CD14-positive monocyte (primary cell): ENCODE measurements around the gene LRRN2. TPM values are rescaled to one million over a fixed set of nuclear protein-coding genes. Genes with fewer than 3 reads are reported as not detected.

ENCODE experiments used
- DNase-seq, 3 donors: peaks; one replicate each; pipeline ENCODE4 v3.0.0-alpha.2; 2011 to 2022
- H2AFZ ChIP-seq: 2 replicates; pipeline ENCODE4 v1.6.0; 2012; ENCODE audit warnings: mild to moderate bottlenecking, low read depth, low read length, inconsistent platforms; ENCODE audit not compliant: insufficient read depth, poor library complexity, severe bottlenecking
- H3K27ac ChIP-seq, 2 donors: 1 replicate in 1 of 2; 2 replicates in 1 of 2; pipeline ENCODE4 v1.5.1; 2012 to 2013; ENCODE audit warnings: low read length in 2 of 2, control low read depth in 1 of 2, inconsistent platforms in 1 of 2, low read depth in 1 of 2, mild to moderate bottlenecking in 1 of 2
- H3K27me3 ChIP-seq, 2 donors: one replicate each; pipeline versions ENCODE4 v1.6.0 to v1.6.1; 2011 to 2013; ENCODE audit warnings: low read length in 2 of 2; ENCODE audit not compliant: control insufficient read depth in 2 of 2, insufficient read depth in 2 of 2
- H3K36me3 ChIP-seq, 2 donors: replicated peaks in 1 of 2; 1 replicate in 1 of 2; 2 replicates in 1 of 2; pipeline versions ENCODE4 v1.5.1 to v1.6.1; 2012 to 2013; ENCODE audit warnings: low read length in 2 of 2, control low read depth in 1 of 2, inconsistent platforms in 1 of 2, mild to moderate bottlenecking in 1 of 2; ENCODE audit not compliant: insufficient read depth in 2 of 2, control insufficient read depth in 1 of 2
- H3K4me1 ChIP-seq, 2 donors: 1 replicate in 1 of 2; 2 replicates in 1 of 2; pipeline versions ENCODE4 v1.5.1 to v1.6.1; 2012 to 2013; ENCODE audit warnings: low read length in 2 of 2, control low read depth in 1 of 2, inconsistent platforms in 1 of 2, mild to moderate bottlenecking in 1 of 2, moderate library complexity in 1 of 2; ENCODE audit not compliant: insufficient read depth in 2 of 2, control insufficient read depth in 1 of 2
- H3K4me2 ChIP-seq: replicated peaks from 2 replicates; pipeline ENCODE3; 2012; ENCODE audit warnings: low read length, moderate library complexity, mild to moderate bottlenecking; ENCODE audit not compliant: poor library complexity, severe bottlenecking; ENCODE audit errors: extremely low read depth
- H3K4me3 ChIP-seq, 3 experiments: fragments of 200-600 bp in 1 of 3; sonication (generic) in 1 of 3; replicated peaks in 1 of 3; 1 replicate in 2 of 3; 2 replicates in 1 of 3; pipeline ENCODE4 v1.5.1; 2011 to 2013; ENCODE audit warnings: low read length in 3 of 3, mild to moderate bottlenecking in 3 of 3, control low read depth in 2 of 3, low read depth in 2 of 3, inconsistent platforms in 1 of 3, moderate library complexity in 1 of 3
- H3K79me2 ChIP-seq: 2 replicates; pipeline ENCODE4 v1.6.0; 2012; ENCODE audit warnings: mild to moderate bottlenecking, control low read depth, inconsistent platforms, low read length, moderate library complexity; ENCODE audit not compliant: insufficient read depth
- H3K9ac ChIP-seq: 2 replicates; pipeline ENCODE4 v1.6.0; 2017; ENCODE audit warnings: low read length, mild to moderate bottlenecking; ENCODE audit not compliant: insufficient read depth, poor library complexity, severe bottlenecking
- H3K9me3 ChIP-seq, 2 donors: replicated peaks in 1 of 2; 1 replicate in 1 of 2; 2 replicates in 1 of 2; pipeline versions ENCODE4 v1.5.1 to v1.6.1; 2012 to 2013; ENCODE audit warnings: low read length in 2 of 2, control low read depth in 1 of 2; ENCODE audit not compliant: control insufficient read depth in 1 of 2, insufficient read depth in 1 of 2
- H4K20me1 ChIP-seq: 2 replicates; pipeline ENCODE4 v1.6.0; 2012; ENCODE audit warnings: mild to moderate bottlenecking, low read length, control low read depth, moderate library complexity; ENCODE audit not compliant: insufficient read depth
- H3K27ac Mint-ChIP-seq, 7 donors: one replicate each; pipeline ENCODE4 v1.8.0; 2020; ENCODE audit warnings: mild to moderate bottlenecking in 7 of 7, mixed read lengths in 7 of 7, moderate library complexity in 6 of 7, inconsistent platforms in 2 of 7
- H3K27me3 Mint-ChIP-seq, 3 donors: one replicate each; pipeline ENCODE4 v1.8.0; 2021 to 2022; ENCODE audit warnings: low read depth in 3 of 3, mild to moderate bottlenecking in 3 of 3, mixed read lengths in 3 of 3, moderate library complexity in 3 of 3, inconsistent platforms in 1 of 3
- H3K36me3 Mint-ChIP-seq, 2 donors: one replicate each; pipeline ENCODE4 v1.8.0; 2020; ENCODE audit warnings: mixed read lengths in 2 of 2, inconsistent platforms in 1 of 2, mild to moderate bottlenecking in 1 of 2
- H3K4me1 Mint-ChIP-seq: one replicate; pipeline ENCODE4 v1.8.0; 2020; ENCODE audit warnings: mild to moderate bottlenecking, mixed read lengths
- H3K4me3 Mint-ChIP-seq, 2 donors: one replicate each; pipeline ENCODE4 v1.8.0; 2020; ENCODE audit warnings: mild to moderate bottlenecking in 2 of 2, mixed read lengths in 2 of 2, moderate library complexity in 1 of 2
- H3K9me3 Mint-ChIP-seq, 7 donors: one replicate each; pipeline ENCODE4 v1.8.0; 2020 to 2022; ENCODE audit warnings: mixed read lengths in 7 of 7, mild to moderate bottlenecking in 6 of 7, moderate library complexity in 6 of 7, inconsistent platforms in 2 of 7
- CTCF ChIP-seq: fragments of 200-600 bp; IDR thresholded peaks from one replicate; pipeline ENCODE4 v1.8.0; 2022; ENCODE audit warnings: antibody characterized with exemption, mild to moderate bottlenecking
- WGBS: methylation state at CpG from one replicate; pipeline ENCODE4 v1.1.5; 2013; ENCODE audit warnings: missing lambda C conversion rate; ENCODE audit not compliant: insufficient coverage; 5-methylcytosine and 5-hydroxymethylcytosine counted together
- intact Hi-C, 2 donors: fragments of 100-400 bp; cut with micrococcal nuclease; formaldehyde crosslinking; loops; one replicate each; pipeline versions ENCODE4 v1.15.0 to v1.15.1; 2023
- polyA plus RNA-seq, 3 donors: library from polyadenylated mRNA; depleted of rRNA in 1 of 3; unstranded in 2 of 3; stranded (reverse) in 1 of 3; fragments of 300-500 nt in 2 of 3; fragments of >200 nt in 1 of 3; fragmentation: Illumina TruSeq in 2 of 3; gene quantifications; 1 replicate in 2 of 3; 2 replicates in 1 of 3; pipeline ENCODE4 v1.2.3, GENCODE V29; 2012 to 2021

The LRRN2 gene
- polyA plus RNA-seq, 3 donors: not detected

- H2AFZ ChIP-seq: no peak overlapping the region
- TF ChIP-seq CTCF: no peak
- peaks cover 0 to 3% (median 0%) of the 10 kb centered on the region in 3 donors for H3K27me3 Mint-ChIP-seq
- peak overlapping the region; percentile 21 to 45 for H3K27ac ChIP-seq
- H3K9me3 ChIP-seq: no peaks in the 10 kb centered on the region
- peaks cover 28% of the 10 kb centered on the region for H3K4me1 Mint-ChIP-seq
- H3K9ac ChIP-seq: no peak overlapping the region
- no peak overlapping the region for H3K4me2 ChIP-seq
- H3K36me3 Mint-ChIP-seq: peaks cover 30 to 53% of the 10 kb centered on the region in 2 donors
- no peak for DNase-seq
- peak overlapping the region in 1 of 2 donors; percentile 1 for H3K4me3 Mint-ChIP-seq
- no peaks in the 10 kb centered on the region for H3K79me2 ChIP-seq
- 100% methylated on average over 3 of the region's 6 CpGs for WGBS
- no peaks in the 10 kb centered on the region for H4K20me1 ChIP-seq
- no peak overlapping the region for H3K4me3 ChIP-seq
- peaks cover 5 to 34% of the 10 kb centered on the region in 2 donors for H3K36me3 ChIP-seq
- peak overlapping the region in 3 of 7 donors; percentile 38 to 63 (median 63) for H3K27ac Mint-ChIP-seq
- intact Hi-C loops: no loop called here
- no peaks in the 10 kb centered on the region for H3K27me3 ChIP-seq
- H3K9me3 Mint-ChIP-seq: peaks cover 0 to 2% (median 0%) of the 10 kb centered on the region in 7 donors
- peaks cover 9 to 18% of the 10 kb centered on the region in 2 donors for H3K4me1 ChIP-seq
Measured at GRCh38 chr1:204579681-204580080, 105.9 kb downstream of the LRRN2 start.

- Histone ChIP-seq H4K20me1 (no peaks in the 10 kb centered on the region), H3K9me3 (no peaks in the 10 kb centered on the region), H3K79me2 (no peaks in the 10 kb centered on the region), H3K36me3 (peaks cover 5 to 38% of the 10 kb centered on the region in 2 donors), H3K27me3 (no peaks in the 10 kb centered on the region), H3K4me3 (peak overlapping the region; percentile 10 to 70 (median 30)), H2AFZ (peak overlapping the region; percentile 24), H3K27ac (peak overlapping the region; percentile 21 to 45), H3K4me1 (peaks cover 9 to 18% of the 10 kb centered on the region in 2 donors), H3K4me2 (peak overlapping the region; percentile 73), H3K9ac (peak overlapping the region; percentile 59)
- H3K27ac Mint-ChIP-seq: peak overlapping the region in 6 of 7 donors; percentile 51 to 88 (median 62)
- H3K27me3 Mint-ChIP-seq: peaks cover 0 to 3% (median 0%) of the 10 kb centered on the region in 3 donors
- DNase-seq: no peak
- TF ChIP-seq CTCF: no peak
- peaks cover 0 to 2% (median 0%) of the 10 kb centered on the region in 7 donors for H3K9me3 Mint-ChIP-seq
- intact Hi-C loops: no loop called here
- WGBS: 66% methylated on average over 15 of the region's 18 CpGs
- peaks cover 28% of the 10 kb centered on the region for H3K4me1 Mint-ChIP-seq
- H3K4me3 Mint-ChIP-seq: peak overlapping the region; percentile 79 to 93
- H3K36me3 Mint-ChIP-seq: peaks cover 35 to 57% of the 10 kb centered on the region in 2 donors
Measured at GRCh38 chr1:204578867-204579664, 106.5 kb downstream of the LRRN2 start.
